Ovary (tissue), 9 donors: ENCODE data around the gene ROBO1. TPM values are rescaled to one million over a fixed set of nuclear protein-coding genes. Genes with fewer than 3 reads are reported as not detected.

Experiments used
- DNase-seq, 5 donors: peaks; one replicate each; pipeline ENCODE4 v3.0.0-alpha.2; 2019 to 2020
- H3K27ac ChIP-seq, 2 donors: fragments of 200-600 bp; one replicate each; pipeline versions ENCODE4 v1.5.1 to v1.8.0; 2019 to 2022
- H3K27me3 ChIP-seq: fragments of 200-600 bp; one replicate; pipeline ENCODE4 v1.8.0; 2022
- H3K36me3 ChIP-seq: fragments of 200-600 bp; sonication (generic); one replicate; pipeline ENCODE4 v1.5.1; 2019
- H3K4me1 ChIP-seq: one replicate; pipeline ENCODE4 v1.8.1; 2013; ENCODE audit warnings: mild to moderate bottlenecking, moderate library complexity; ENCODE audit not compliant: insufficient read depth
- H3K4me3 ChIP-seq: fragments of 200-600 bp; sonication (generic); one replicate; pipeline ENCODE4 v1.5.1; 2017
- H3K9me3 ChIP-seq, 2 donors: fragments of 200-600 bp in 1 of 2; sonication (generic) in 1 of 2; one replicate each; pipeline versions ENCODE4 v1.5.1 to v1.8.1; 2013 to 2019; ENCODE audit warnings: mild to moderate bottlenecking in 1 of 2, moderate library complexity in 1 of 2
- CTCF ChIP-seq, 3 donors: fragments of 450-650 bp in 2 of 3; fragments of 200-600 bp in 1 of 3; IDR thresholded peaks; one replicate each; pipeline versions ENCODE4 v1.5.1 to v1.8.0; 2016 to 2022; ENCODE audit warnings: antibody characterized with exemption in 3 of 3, mild to moderate bottlenecking in 1 of 3
- EP300 ChIP-seq: sonication (generic); formaldehyde crosslinking; IDR thresholded peaks from one replicate; pipeline ENCODE4 v1.6.1; 2017; ENCODE audit warnings: antibody characterized with exemption
- POLR2A ChIP-seq: fragments of 450-650 bp; IDR thresholded peaks from one replicate; pipeline ENCODE4 v1.6.1; 2017; ENCODE audit warnings: antibody characterized with exemption, mild to moderate bottlenecking, moderate library complexity
- WGBS, 3 donors: extraction: QIAGEN DNeasy Blood & Tissue Kit in 1 of 3; methylation state at CpG; one replicate each; pipeline versions ENCODE4 v1.1.5 to v1.1.7; 2013 to 2017; 5-methylcytosine and 5-hydroxymethylcytosine counted together
- intact Hi-C, 4 donors: fragments of 100-400 bp; cut with DNase I; formaldehyde crosslinking; loops; one replicate each; pipeline versions ENCODE4 v1.11.0 to v1.15.1; 2022 to 2023
- polyA plus RNA-seq, 2 donors: library from polyadenylated mRNA; stranded (reverse); fragments of 200-250 nt in 1 of 2; fragments of 350-450 nt in 1 of 2; fragmentation: Illumina TruSeq in 1 of 2; extraction: RNeasy Lipid Tissue Mini Kit (QIAGEN cat#74804) in 1 of 2; gene quantifications; one replicate each; pipeline ENCODE4 v1.2.3, GENCODE V29; 2013 to 2014
- total RNA-seq, 7 donors: library from RNA; depleted of rRNA in 2 of 7; stranded (reverse); fragments of >200 nt in 2 of 7; fragmentation: NEBNext Ultra II Directional in 3 of 7; extraction: Animal tissue kit (Norgen Biotek cat#: 25700) in 3 of 7; gene quantifications; one replicate each; pipeline versions ENCODE4 v1.1.0 to v1.2.4, GENCODE V29; 2016 to 2023
- donor health status: DM: no; HTN: no; CAD: no; lungs with moderate emphysema.
- donor health status: DM: no; HTN: no; CAD: no.
- donor health status: Bipolar disorder and iron deficiency.
- donor health status: DM: yes; HTN: yes; CAD: no.
- donor health status: DM: no; HTN: no; CAD: no.
- donor health status: DM: yes; HTN: yes; CAD: no.

Gene ROBO1
- total and polyA plus RNA-seq, 9 donors: 17.2 to 49.5 (median 29.0) TPM

- Histone ChIP-seq H3K36me3 (no peaks in the 10 kb centered on the region), H3K4me1 (peaks cover 2% of the 10 kb centered on the region), H3K27me3 (no peaks in the 10 kb centered on the region), H3K27ac (no peak overlapping the region), H3K4me3 (no peak overlapping the region), H3K9me3 (no peaks in the 10 kb centered on the region)
- intact Hi-C loops: no loop called here
- WGBS, 3 donors: 76 to 89% (median 83%) methylated on average over 2 of the region's 2 CpGs
- DNase-seq: no peak
- TF ChIP-seq CTCF (IDR thresholded peaks at IDR 0.05) (no peak), EP300 (no peak), POLR2A (no peak)
These were observed 1029.0 kb downstream of the ROBO1 start for GRCh38 chr3:78738833-78739232.

GRCh38 chr3:78737988-78738387, 1029.8 kb downstream of the ROBO1 start:
- H3K36me3 ChIP-seq: no peaks in the 10 kb centered on the region
- no peak overlapping the region for H3K27ac ChIP-seq
- intact Hi-C loops: no loop called here
- TF ChIP-seq EP300 (no peak), CTCF (IDR thresholded peaks at IDR 0.05) (no peak), POLR2A (no peak)
- no peaks in the 10 kb centered on the region for H3K27me3 ChIP-seq
- DNase-seq: no peak
- WGBS, 3 donors: 79 to 84% (median 83%) methylated on average over 5 of the region's 5 CpGs
- no peaks in the 10 kb centered on the region for H3K9me3 ChIP-seq
- peaks cover 2% of the 10 kb centered on the region for H3K4me1 ChIP-seq
- no peak overlapping the region for H3K4me3 ChIP-seq

- peaks cover 2% of the 10 kb centered on the region for H3K4me1 ChIP-seq
- intact Hi-C loops: no loop called here
- H3K4me3 ChIP-seq: no peak overlapping the region
- no peaks in the 10 kb centered on the region for H3K36me3 ChIP-seq
- H3K27ac ChIP-seq: no peak overlapping the region
- no peaks in the 10 kb centered on the region for H3K27me3 ChIP-seq
- no peak for TF ChIP-seq POLR2A
- no peak for TF ChIP-seq CTCF (IDR thresholded peaks at IDR 0.05)
- TF ChIP-seq EP300: no peak
- WGBS, 3 donors: 86 to 99% (median 98%) methylated on average over 2 of the region's 2 CpGs
- H3K9me3 ChIP-seq: no peaks in the 10 kb centered on the region
- DNase-seq: no peak
These were observed 1030.9 kb downstream of the ROBO1 start for GRCh38 chr3:78736863-78737262.

GRCh38 chr3:78734048-78734637, 1033.7 kb downstream of the ROBO1 start:
- Histone ChIP-seq H3K36me3 (no peaks in the 10 kb centered on the region), H3K27ac (no peak overlapping the region), H3K4me1 (peaks cover 2% of the 10 kb centered on the region), H3K9me3 (no peaks in the 10 kb centered on the region), H3K4me3 (no peak overlapping the region), H3K27me3 (no peaks in the 10 kb centered on the region)
- DNase-seq: no peak
- no peak for TF ChIP-seq CTCF (IDR thresholded peaks at IDR 0.05)
- no peak for TF ChIP-seq EP300
- no peak for TF ChIP-seq POLR2A
- intact Hi-C loops: no loop called here
- 90 to 94% (median 93%) methylated on average over 3 of the region's 3 CpGs for WGBS, 3 donors
